DMS 273 treated with DMSO at 0.1 percent for 48 hours (cell line): ENCODE measurements around the gene CEACAM19.

Source experiments
- DNase-seq: peaks from one replicate; lab custom pipeline; 2025; lab: John Stamatoyannopoulos, UW

Gene CEACAM19

DNA sequence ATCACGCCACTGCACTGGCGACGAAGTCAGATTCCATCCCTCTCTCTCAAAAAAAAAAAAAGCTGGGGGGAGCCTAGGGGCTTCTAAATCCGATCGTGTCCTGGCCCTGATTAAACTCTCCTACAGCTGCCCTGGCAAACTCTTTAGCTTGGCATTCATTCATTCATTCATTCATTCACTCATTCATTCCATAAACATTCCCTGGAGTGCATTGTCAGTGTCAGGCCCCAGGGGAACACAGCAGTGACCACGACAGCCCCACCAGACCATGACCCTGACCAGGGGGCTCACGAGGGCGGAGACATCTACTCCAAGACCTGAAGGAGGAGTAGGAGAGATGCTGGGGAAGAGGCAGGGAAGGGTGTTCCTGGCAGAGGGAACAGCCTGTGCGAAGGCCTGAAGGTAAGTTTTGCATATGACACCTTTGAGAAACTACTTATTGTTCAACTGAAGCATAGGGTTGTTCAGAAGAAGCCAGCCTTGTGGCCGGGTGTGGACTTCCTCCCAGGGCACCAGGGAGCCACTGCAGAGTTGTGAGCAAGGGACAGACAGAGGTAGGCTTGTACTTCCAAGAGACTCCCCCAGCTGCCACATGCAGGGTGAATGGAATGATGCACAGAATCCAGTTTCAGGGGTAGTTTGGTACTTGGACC is 52.1 kb downstream of the CEACAM19 start:
- DNase-seq = no peak

DNA sequence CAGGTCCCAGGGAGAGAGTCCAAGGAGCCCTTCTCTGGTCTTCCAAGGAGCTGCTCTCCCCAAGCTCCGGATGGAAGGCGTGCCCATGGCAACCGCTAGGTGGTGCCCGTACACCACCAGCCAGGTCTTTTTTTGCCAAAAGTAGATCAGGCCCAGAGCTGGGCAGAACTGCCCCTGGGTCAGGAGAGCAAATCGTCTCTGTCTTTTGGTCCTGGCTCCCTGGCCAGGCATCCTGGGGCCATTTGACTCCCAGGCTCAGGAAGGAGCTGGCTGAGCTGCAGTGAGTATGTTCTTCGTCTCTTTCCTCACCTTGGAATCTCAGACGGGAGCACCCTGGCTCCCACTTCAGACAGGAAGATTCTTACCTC is 52.7 kb downstream of the CEACAM19 start:
- DNase-seq = peak; percentile 24

DNA sequence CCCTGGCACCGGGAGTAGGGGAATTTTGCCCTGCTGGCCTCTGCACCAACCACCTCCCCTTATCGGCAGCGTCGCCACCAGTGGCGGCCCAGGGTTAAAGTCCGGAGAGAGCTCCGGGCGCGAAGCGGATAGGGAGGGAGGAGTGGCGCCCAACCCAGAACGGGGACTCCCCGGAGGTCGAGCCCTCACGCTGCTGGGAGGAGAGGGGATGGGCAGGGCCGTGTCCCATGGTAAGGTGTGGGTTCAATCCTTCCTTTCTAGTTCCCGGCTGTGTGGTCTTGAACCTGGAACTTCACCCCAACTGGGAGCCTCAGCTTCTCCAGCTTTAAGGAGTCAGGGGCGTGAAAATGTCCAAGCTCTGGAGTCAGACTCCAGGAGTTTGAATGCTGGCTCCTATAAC is 54.0 kb downstream of the CEACAM19 start:
- no peak for DNase-seq

DNA sequence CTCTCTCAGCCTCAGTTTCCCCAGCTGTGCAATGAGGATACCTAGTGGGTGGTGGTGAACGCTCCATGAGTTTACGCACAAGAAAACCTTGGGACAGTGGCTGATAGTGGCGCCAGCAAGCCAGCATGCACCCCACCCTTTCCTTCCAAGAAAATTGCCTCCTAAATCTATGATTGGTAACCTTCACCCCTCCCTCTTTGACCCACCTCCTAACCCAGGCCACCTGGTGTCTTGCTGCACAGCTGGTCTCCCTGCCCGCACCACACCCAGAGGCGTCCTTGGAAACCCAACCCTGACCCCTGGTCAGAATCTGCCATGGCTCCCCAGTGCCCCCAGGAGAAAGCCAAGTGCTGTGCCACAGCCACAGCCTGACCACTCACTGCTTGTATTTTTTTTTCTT is 54.4 kb downstream of the CEACAM19 start:
- no peak for DNase-seq

DNA sequence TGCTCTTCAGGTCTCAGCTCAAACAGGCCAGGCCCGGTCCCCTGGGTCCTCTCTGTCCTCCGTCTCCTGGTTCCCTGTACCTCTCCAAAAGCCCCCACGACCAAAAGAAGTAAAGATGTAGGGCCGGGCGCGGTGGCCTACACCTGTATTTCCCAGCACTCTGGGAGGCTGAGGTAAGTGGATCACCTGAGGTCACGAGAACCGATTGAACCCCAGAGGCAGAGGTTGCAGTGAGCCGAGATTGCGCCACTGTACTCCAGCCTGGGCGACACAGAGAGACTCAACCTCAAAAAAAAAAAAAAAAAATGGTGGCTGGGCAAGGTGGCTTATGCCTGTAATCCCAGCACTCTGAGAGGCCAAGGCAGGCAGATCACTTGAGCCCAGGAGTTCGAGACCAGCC is 55.2 kb downstream of the CEACAM19 start:
- no peak for DNase-seq

DNA sequence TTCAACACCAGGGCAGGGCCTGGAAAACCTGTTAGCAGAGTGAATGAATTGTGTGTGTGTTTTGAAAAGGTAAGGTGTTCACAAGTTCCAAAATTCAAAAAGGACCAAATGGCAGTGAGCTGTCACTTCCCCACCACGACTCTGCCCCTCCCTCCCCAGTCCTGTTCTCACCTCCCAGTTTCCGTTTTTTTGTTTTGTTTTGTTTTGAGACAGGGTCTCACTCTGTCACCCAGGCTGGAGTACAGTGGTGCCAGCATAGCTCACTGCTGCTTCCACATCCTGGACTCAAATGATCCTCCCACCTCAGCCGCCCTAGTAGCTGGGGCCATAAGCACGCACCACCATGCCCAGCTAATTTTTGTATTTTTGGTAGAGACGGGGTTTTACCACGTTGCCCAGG is 56.9 kb downstream of the CEACAM19 start:
- no peak for DNase-seq

DNA sequence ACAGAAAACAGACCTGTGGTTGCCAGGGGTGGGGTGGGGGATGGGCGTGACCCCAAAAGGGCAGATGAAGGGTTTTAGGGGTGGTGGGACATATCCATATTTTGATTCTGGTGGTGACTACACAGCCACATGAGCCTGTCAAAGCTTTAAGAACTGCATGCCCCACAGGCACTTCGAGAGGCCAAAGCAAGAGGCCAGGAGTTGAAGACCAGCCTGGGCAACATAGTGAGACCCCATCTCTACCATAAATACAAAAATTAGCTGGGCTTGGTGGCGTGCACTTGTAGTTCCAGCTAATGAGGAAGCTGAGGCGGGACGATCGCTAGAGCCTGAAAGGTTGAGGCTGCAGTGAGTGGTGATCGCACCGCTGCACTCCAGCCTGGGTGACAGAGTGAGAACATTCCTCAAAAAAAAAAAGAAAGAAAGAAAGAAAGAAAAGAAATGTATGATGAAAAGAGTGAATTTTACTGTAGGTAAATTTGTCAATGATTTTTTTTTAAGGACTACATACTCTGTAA is 58.3 kb downstream of the CEACAM19 start:
- no peak for DNase-seq

DNA sequence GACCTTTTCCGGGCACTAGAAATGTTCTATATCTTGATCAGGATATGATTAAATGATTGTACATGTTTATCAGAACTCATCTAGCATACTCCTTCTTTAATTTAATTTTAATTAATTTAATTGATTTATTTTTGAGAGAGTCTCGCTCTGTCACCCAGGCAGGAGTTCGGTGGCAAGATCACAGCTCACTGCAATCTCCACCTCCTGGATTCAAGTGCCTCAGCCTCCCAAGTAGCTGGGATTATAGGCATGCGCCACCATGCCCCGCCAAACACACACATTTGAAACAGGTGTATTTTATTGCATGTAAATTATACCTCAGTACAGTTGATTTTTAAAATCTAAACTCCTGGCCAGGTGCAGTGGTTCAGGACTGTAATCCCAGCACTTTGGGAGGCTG is 59.8 kb downstream of the CEACAM19 start:
- no peak for DNase-seq

DNA sequence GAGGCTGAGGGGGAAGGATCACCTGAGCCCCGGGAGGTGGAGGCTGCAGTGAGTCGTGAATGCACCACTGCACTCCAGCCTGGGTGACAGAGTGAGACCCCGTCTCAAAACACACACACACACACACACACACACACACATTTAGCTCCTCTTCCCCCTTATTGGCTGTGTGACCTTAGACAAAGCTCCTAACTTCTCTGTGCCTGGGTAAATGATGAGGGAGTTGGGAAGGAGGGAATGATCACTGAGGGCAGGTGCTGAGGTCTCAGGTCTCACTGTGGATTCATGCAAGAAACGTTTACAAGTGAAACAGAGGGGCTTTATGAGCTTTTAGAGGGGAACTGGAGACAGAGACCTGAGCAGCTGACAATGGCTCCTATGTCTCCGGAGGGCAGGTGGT is 60.3 kb downstream of the CEACAM19 start:
- DNase-seq = no peak

DNA sequence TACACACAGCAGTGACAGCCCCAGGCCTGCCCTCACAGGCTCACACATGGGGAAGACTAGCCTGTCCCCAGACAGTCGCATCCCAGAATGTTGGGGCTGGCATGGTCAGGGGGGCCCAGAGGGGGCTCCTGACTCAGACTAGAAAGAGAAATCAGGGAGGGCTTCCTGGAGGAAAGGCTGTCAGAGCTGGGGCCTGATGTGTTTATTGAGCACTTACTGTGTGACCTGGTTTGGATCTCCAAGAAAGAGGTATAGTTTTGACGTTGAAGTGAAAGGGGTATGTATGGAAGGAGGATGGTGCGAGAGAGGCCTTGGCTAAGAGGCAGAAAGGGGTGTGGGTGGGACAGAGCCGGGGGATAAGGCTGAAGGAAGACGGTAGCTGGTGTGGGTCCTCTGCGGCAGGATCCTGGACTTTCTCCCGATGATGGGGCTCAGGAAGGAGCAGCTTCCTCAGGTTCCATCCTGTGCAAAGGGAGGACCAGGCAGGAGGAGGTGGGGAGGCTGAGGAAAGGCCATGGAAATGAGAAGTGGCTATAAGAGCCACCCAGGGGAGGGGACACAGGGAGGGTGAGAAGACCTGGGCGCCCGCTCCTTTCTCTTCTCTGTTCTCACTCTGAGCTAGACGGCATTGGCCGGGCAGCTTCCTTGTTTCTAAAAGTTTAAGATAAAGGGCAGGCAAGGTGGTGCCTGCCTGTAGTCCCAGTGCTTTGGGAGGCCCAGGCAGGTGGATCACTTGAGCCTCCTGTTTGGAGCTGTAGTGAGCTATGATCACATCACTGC is 61.1 kb downstream of the CEACAM19 start:
- no peak for DNase-seq
